ENCODE measurements around the gene TANC1.

The TANC1 gene

DNA sequence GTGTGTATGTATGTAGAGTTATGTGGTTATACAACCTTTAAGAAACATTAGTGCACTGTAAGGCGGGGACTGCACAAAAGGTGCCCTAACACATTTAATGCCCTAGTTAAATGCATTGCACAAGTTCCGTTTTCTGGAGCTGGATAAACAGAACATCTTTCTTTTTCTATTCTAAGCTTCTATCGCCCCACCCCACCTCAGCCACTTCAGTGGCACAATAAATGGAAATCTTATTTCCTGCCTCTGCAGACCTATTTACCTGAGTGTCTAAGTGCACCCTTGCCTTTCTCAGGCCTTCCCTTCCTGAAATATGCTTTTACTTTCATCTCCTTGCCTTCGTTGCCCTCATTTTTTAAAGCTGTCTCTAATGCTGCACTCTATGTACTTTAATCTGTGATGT lies 123.5 kb downstream of the TANC1 start:
- TF ChIP-seq SIN3A (IDR thresholded peaks at IDR 0.05; ENCODE audit: borderline replicate concordance, insufficient read depth, low read length) (no peak), POLR2AphosphoS5 (IDR thresholded peaks at IDR 0.05; ENCODE audit: low read depth, low read length) (no peak), FOXP2 (optimal IDR thresholded peaks at IDR 0.05; ENCODE audit: borderline replicate concordance, extremely low read depth, extremely low read length, insufficient read depth) (no peak), TAF1 (IDR thresholded peaks at IDR 0.05; ENCODE audit: borderline replicate concordance, insufficient read depth, low read length) (no peak)
- TF ChIP-seq, protein P1, sequence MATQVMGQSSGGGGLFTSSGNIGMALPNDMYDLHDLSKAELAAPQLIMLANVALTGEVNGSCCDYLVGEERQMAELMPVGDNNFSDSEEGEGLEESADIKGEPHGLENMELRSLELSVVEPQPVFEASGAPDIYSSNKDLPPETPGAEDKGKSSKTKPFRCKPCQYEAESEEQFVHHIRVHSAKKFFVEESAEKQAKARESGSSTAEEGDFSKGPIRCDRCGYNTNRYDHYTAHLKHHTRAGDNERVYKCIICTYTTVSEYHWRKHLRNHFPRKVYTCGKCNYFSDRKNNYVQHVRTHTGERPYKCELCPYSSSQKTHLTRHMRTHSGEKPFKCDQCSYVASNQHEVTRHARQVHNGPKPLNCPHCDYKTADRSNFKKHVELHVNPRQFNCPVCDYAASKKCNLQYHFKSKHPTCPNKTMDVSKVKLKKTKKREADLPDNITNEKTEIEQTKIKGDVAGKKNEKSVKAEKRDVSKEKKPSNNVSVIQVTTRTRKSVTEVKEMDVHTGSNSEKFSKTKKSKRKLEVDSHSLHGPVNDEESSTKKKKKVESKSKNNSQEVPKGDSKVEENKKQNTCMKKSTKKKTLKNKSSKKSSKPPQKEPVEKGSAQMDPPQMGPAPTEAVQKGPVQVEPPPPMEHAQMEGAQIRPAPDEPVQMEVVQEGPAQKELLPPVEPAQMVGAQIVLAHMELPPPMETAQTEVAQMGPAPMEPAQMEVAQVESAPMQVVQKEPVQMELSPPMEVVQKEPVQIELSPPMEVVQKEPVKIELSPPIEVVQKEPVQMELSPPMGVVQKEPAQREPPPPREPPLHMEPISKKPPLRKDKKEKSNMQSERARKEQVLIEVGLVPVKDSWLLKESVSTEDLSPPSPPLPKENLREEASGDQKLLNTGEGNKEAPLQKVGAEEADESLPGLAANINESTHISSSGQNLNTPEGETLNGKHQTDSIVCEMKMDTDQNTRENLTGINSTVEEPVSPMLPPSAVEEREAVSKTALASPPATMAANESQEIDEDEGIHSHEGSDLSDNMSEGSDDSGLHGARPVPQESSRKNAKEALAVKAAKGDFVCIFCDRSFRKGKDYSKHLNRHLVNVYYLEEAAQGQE (IDR thresholded peaks at IDR 0.05; ENCODE audit: insufficient read depth in 1 of 2, low read depth in 2 of 2, low read length in 2 of 2), result no peak

DNA sequence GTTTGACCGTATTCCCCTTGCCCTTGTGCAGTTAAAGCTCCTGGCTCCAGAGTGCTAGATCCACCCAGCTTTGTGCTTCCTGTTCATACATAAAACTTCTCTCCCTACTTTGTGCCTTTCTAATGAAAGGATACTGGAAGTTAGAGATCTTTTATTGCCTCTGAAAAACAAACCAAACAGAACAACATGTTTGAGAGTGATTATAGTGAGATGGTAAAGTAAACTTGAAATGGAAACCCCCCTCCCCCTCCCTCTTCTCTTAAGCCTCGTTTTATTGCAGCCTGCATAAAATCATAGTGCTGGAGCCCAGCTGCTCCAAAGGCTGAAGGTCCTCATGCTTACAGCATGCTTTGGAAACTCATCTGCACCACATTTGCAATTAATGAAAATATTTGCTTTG lies 125.1 kb downstream of the TANC1 start:
- TF ChIP-seq FOXP2 (optimal IDR thresholded peaks at IDR 0.05; ENCODE audit: borderline replicate concordance, extremely low read depth, extremely low read length, insufficient read depth) (no peak), POLR2AphosphoS5 (IDR thresholded peaks at IDR 0.05; ENCODE audit: low read depth, low read length) (no peak)

DNA sequence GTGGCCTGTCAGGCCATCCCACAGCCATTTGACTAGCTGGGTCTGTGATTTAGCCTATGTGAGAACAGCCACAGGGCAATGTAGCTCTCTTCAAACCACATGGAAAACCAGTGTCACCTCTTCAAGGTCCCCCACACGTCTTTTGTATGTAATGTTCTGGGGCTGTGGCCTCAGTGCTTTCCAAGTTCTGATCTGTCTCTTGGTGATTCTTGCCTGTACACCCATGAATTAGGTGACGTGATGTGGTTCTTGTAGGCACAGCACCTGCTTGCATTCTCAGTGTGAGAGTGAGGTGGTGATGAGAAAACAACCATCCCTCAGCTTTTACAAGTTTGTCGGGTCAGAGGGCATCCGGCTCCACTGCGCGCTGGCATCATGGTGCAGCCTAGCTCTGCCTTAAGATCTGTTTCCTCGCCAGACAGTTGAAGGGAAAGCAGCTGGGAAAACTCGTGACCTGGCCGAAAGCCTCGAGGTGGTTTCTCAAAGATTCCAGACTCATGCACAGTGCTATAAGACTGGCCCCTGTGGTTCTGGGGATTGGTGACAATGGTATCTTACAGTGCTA lies 125.8 kb downstream of the TANC1 start:
- TF ChIP-seq POLR2AphosphoS5 (IDR thresholded peaks at IDR 0.05; ENCODE audit: low read depth, low read length), result no peak
- TF ChIP-seq FOXP2 (optimal IDR thresholded peaks at IDR 0.05; ENCODE audit: borderline replicate concordance, extremely low read depth, extremely low read length, insufficient read depth), result no peak
- no peak for TF ChIP-seq TAF1 (IDR thresholded peaks at IDR 0.05; ENCODE audit: borderline replicate concordance, insufficient read depth, low read length)

DNA sequence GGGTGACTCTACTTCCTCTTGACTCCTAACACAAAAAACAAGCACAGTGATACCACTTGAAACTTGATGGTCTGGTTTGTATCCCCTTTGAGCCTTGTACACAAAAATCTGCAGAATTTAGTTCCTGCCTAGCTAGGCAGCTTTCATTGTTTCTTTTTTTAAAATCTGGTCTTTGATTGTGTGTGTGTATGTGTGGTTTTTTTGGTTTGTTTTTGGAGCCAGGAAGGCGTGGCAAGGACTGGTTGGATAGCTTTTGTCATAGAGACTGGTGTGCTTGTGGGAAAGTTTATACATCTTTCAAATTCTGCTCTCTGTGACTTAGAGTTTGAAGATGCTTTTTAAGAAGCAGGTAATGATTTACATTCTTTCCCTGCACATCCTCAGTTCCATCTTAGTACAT lies 127.4 kb downstream of the TANC1 start:
- no peak for TF ChIP-seq FOXP2 (optimal IDR thresholded peaks at IDR 0.05; ENCODE audit: borderline replicate concordance, extremely low read depth, extremely low read length, insufficient read depth)
- TF ChIP-seq POLR2AphosphoS5 (IDR thresholded peaks at IDR 0.05; ENCODE audit: low read depth, low read length), result no peak
- no peak for TF ChIP-seq TAF1 (IDR thresholded peaks at IDR 0.05; ENCODE audit: borderline replicate concordance, insufficient read depth, low read length)
- TF ChIP-seq SIN3A (IDR thresholded peaks at IDR 0.05; ENCODE audit: borderline replicate concordance, insufficient read depth, low read length), result no peak
- TF ChIP-seq, protein P1 (IDR thresholded peaks at IDR 0.05; ENCODE audit: insufficient read depth in 1 of 2, low read depth in 2 of 2, low read length in 2 of 2), result no peak

DNA sequence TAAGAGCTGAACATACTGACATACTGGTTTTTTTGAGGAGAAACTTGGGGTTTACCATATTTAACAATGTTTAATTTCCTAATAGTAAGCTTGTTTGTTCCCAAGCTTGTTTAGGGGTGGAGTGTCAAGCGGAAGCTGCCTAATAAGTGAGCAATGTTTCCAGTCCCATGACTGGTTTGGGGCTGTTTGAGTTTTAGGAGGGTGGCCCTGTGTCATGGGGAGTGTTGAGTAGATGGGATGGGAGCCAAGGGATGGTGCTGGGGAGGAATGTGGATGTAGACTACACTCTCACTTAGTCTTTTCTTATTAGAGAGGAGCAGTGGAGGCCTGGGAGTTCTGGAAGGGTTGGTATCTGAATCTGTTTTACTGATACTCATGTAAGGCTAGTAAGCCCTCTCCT lies 128.5 kb downstream of the TANC1 start:
- TF ChIP-seq TAF1 (IDR thresholded peaks at IDR 0.05; ENCODE audit: borderline replicate concordance, insufficient read depth, low read length) (no peak), POLR2AphosphoS5 (IDR thresholded peaks at IDR 0.05; ENCODE audit: low read depth, low read length) (no peak), SIN3A (IDR thresholded peaks at IDR 0.05; ENCODE audit: borderline replicate concordance, insufficient read depth, low read length) (no peak), FOXP2 (optimal IDR thresholded peaks at IDR 0.05; ENCODE audit: borderline replicate concordance, extremely low read depth, extremely low read length, insufficient read depth) (no peak)
- TF ChIP-seq, protein P1 (IDR thresholded peaks at IDR 0.05; ENCODE audit: insufficient read depth in 1 of 2, low read depth in 2 of 2, low read length in 2 of 2), result no peak

DNA sequence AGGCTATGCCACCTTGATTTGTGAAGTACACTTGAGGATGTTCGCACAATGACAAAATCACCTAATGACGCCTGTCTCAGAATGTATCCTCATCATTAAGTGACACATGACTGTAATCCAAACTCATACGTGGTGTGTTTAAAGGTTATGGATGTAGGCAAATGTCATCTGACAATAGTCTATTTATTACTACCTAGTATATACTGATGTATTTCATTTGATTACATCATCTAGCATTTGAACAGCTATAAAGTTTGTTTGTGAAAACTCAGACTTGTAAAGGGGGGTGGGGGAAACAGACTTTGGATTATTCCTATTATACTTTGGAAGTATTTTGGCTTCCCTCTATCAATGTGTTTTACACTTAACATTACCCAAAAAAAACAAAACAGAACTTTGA lies 129.9 kb downstream of the TANC1 start:
- TF ChIP-seq, protein P1 (IDR thresholded peaks at IDR 0.05; ENCODE audit: insufficient read depth in 1 of 2, low read depth in 2 of 2, low read length in 2 of 2), result no peak
- TF ChIP-seq POLR2AphosphoS5 (IDR thresholded peaks at IDR 0.05; ENCODE audit: low read depth, low read length), result no peak
- TF ChIP-seq TAF1 (IDR thresholded peaks at IDR 0.05; ENCODE audit: borderline replicate concordance, insufficient read depth, low read length), result no peak
- no peak for TF ChIP-seq SIN3A (IDR thresholded peaks at IDR 0.05; ENCODE audit: borderline replicate concordance, insufficient read depth, low read length)
- no peak for TF ChIP-seq FOXP2 (optimal IDR thresholded peaks at IDR 0.05; ENCODE audit: borderline replicate concordance, extremely low read depth, extremely low read length, insufficient read depth)

Measured in PFSK-1 (cell line).